ENCODE results near the gene PIGV.

DNA sequence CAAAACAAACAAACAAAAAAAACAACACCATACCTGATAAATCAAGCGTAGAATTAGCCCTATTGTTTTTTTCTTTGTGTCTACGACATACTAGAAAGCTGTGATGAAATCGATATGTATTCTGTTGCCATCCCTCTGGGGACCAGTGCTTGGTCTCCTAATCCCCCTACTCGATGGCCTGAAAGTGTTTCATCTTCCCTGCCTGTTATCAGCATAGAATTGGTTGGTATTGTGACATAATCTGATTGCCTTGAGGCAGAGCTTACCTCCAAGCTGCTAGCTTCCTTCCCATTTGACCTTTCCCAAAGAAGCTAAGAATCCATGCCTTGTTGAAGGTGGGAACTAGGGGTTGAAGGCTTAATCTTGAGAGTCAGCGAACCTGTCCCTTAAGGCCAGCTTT is 40.7 kb upstream of the PIGV start:
- TF ChIP-seq CTCF (conservative IDR thresholded peaks at IDR 0.05 in 1 of 2, IDR thresholded peaks at IDR 0.05 in 1 of 2; ENCODE audit: extremely low read depth in 1 of 2, insufficient read depth in 1 of 2, low read depth in 1 of 2, low read length in 2 of 2) (no peak), EZH2 (IDR thresholded peaks at IDR 0.05; ENCODE audit: borderline replicate concordance, low read length) (no peak)
